ENCODE measurements around the gene TRPM4. TPM values are rescaled to one million over a fixed set of nuclear protein-coding genes. Genes with fewer than 3 reads are reported as not detected.

TRPM4 gene
- total RNA-seq, 3 donors from 2014 or later: 13.1 to 34.0 (median 24.3) TPM

DNA sequence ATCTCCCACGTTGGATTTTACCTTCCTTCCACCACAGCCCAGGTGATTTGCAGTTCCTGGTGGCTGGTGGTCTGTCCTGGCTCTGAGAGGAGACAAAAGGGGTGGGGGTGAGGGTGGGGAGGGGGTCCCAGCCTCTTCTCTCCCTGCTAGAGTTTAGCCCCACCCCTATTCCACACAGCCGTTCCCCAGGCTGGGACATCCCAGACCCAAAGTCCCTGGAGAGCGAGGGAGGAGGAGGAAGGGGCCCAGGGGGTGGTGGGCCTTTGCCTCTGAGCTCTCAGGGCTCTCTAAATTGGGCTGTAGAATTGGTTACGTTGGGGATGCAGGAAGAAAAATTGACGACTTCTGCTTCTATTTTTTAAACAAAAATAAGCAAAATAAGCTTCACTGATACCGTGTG is 85.5 kb downstream of the TRPM4 start:
- Histone ChIP-seq H3K4me3 (no peak overlapping the region), H3K9me3 (no peaks in the 10 kb centered on the region), H3K27me3 (no peaks in the 10 kb centered on the region), H3K36me3 (no peaks in the 10 kb centered on the region), H3K4me1 (no peaks in the 10 kb centered on the region), H3K27ac (no peak overlapping the region)
- intact Hi-C loops (cut with DNase I; ENCODE audit: low total_unique reads): no loop called here
- TF ChIP-seq, protein P1, sequence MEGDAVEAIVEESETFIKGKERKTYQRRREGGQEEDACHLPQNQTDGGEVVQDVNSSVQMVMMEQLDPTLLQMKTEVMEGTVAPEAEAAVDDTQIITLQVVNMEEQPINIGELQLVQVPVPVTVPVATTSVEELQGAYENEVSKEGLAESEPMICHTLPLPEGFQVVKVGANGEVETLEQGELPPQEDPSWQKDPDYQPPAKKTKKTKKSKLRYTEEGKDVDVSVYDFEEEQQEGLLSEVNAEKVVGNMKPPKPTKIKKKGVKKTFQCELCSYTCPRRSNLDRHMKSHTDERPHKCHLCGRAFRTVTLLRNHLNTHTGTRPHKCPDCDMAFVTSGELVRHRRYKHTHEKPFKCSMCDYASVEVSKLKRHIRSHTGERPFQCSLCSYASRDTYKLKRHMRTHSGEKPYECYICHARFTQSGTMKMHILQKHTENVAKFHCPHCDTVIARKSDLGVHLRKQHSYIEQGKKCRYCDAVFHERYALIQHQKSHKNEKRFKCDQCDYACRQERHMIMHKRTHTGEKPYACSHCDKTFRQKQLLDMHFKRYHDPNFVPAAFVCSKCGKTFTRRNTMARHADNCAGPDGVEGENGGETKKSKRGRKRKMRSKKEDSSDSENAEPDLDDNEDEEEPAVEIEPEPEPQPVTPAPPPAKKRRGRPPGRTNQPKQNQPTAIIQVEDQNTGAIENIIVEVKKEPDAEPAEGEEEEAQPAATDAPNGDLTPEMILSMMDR (IDR thresholded peaks at IDR 0.05): no peak
- no peak for DNase-seq (ENCODE audit: low spot score in 2 of 2)

DNA sequence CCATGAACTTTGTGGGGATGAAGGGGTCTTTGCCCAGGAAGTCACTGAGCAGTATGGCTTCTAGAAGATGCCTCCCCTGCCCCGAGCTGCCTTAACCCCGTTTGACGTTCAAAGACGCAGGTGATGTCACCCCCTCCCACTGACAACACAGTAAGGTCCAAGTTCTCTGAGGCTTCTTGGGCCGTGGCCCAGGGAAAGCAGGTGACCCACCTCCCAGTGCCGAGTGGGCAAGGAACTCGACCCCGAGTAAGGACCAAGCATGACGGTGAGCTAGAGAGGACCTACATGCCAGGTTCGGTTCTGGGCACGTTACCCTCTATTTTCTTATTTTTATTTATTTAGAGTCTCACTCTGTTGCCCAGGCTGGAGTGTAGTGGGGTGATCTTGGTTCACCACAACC is 86.1 kb downstream of the TRPM4 start:
- TF ChIP-seq, protein P1 (IDR thresholded peaks at IDR 0.05): no peak
- TF ChIP-seq POLR2A (IDR thresholded peaks at IDR 0.05) (no peak), POLR2AphosphoS5 (IDR thresholded peaks at IDR 0.05) (no peak)
- no peak overlapping the region for H3K27ac ChIP-seq
- H3K9me3 ChIP-seq: no peaks in the 10 kb centered on the region
- no peak overlapping the region for H3K4me3 ChIP-seq
- DNase-seq (ENCODE audit: low spot score in 2 of 2): no peak
- no peaks in the 10 kb centered on the region for H3K27me3 ChIP-seq
- no peaks in the 10 kb centered on the region for H3K36me3 ChIP-seq
- H3K4me1 ChIP-seq: no peaks in the 10 kb centered on the region
- intact Hi-C loops (cut with DNase I; ENCODE audit: low total_unique reads): no loop called here

DNA sequence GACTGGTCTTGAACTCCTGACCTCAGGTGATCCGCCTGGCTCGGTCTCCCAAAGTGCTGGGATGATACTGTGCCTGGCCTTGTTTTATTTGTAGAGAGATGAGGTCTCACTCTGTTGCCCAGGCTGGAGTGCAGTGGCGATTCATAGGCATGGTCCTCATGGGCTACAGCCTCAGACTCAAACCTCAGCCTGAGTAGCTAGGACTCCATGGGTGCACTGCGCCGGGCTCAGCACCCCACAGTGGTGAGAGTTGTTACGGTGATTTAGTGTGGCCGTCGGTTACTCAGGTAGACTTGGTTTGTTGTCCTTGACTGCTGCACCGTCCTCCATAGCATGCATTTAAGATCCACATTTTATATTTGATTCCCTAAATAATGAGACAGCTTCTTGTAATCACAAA is 86.7 kb downstream of the TRPM4 start:
- TF ChIP-seq, protein P1 (IDR thresholded peaks at IDR 0.05): no peak
- TF ChIP-seq POLR2AphosphoS5 (IDR thresholded peaks at IDR 0.05) (no peak), POLR2A (IDR thresholded peaks at IDR 0.05) (no peak)
- Histone ChIP-seq H3K36me3 (no peaks in the 10 kb centered on the region), H3K27ac (no peak overlapping the region), H3K4me3 (no peak overlapping the region), H3K9me3 (no peaks in the 10 kb centered on the region), H3K4me1 (no peaks in the 10 kb centered on the region), H3K27me3 (no peaks in the 10 kb centered on the region)
- intact Hi-C loops (cut with DNase I; ENCODE audit: low total_unique reads): no loop called here
- no peak for DNase-seq (ENCODE audit: low spot score in 2 of 2)

DNA sequence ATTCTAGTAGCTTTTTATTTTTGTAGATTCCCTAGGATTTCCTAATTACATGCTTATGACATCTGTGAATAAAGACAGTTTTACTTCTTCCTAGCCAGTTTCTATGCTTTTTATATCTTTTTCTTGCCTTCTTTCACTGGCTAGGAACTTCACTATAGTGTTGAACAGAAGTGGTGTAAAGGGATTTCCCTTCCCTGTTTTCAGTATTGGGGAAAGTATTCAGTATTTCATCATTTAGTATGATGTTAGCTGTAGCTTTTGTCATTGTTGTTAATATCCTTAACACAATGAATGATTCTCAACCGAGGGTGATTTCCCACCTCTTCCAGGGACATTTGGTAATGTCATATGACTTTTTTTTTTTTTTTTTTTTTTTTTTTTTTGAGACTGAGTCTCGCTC is 90.1 kb downstream of the TRPM4 start:
- no peak for DNase-seq (ENCODE audit: low spot score in 2 of 2)
- intact Hi-C loops (cut with DNase I; ENCODE audit: low total_unique reads): no loop called here
- Histone ChIP-seq H3K27ac (no peak overlapping the region), H3K36me3 (no peaks in the 10 kb centered on the region), H3K4me3 (no peak overlapping the region), H3K9me3 (no peaks in the 10 kb centered on the region), H3K27me3 (no peaks in the 10 kb centered on the region), H3K4me1 (no peaks in the 10 kb centered on the region)
- TF ChIP-seq POLR2A (IDR thresholded peaks at IDR 0.05): no peak
- TF ChIP-seq, protein P1 (IDR thresholded peaks at IDR 0.05): no peak
- TF ChIP-seq POLR2AphosphoS5 (IDR thresholded peaks at IDR 0.05): no peak

DNA sequence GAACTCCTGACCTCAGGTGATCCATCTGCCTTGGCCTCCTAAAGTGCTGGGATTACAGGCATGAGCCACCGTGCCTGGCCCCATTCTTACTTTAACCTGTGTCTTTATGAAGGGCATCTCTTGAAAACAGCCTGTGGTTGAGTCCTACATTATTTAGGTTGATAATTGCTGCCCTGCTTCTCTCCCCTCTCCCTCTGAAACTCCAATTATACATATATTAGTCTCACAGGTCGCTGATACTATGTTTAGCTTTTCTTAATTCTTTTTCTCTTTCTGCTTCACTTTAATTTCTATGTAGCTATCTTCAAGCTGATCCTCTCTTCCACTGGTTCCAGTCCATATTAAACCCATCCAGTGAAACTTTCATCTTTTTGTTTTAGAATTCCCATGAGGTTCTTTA is 92.3 kb downstream of the TRPM4 start:
- no peak overlapping the region for H3K4me3 ChIP-seq
- TF ChIP-seq, protein P1 (IDR thresholded peaks at IDR 0.05): no peak
- no peak for TF ChIP-seq POLR2AphosphoS5 (IDR thresholded peaks at IDR 0.05)
- TF ChIP-seq POLR2A (IDR thresholded peaks at IDR 0.05): no peak
- no peaks in the 10 kb centered on the region for H3K27me3 ChIP-seq
- H3K27ac ChIP-seq: no peak overlapping the region
- no peaks in the 10 kb centered on the region for H3K36me3 ChIP-seq
- no peak for DNase-seq (ENCODE audit: low spot score in 2 of 2)
- H3K4me1 ChIP-seq: no peaks in the 10 kb centered on the region
- intact Hi-C loops (cut with DNase I; ENCODE audit: low total_unique reads): loop anchor here (10.0 kb wide), 1 partner anchor 185 kb away; no protein-coding TSS in a partner anchor
- H3K9me3 ChIP-seq: no peaks in the 10 kb centered on the region
